Vagina (tissue), 2 donors: ENCODE data around the gene ZPBP2. TPM values are rescaled to one million over a fixed set of nuclear protein-coding genes. Genes with fewer than 3 reads are reported as not detected.

Experiments
- DNase-seq, 2 donors: peaks; one replicate each; pipeline ENCODE4 v3.0.0-alpha.2; 2017; ENCODE audit errors: extremely low spot score in 2 of 2
- H3K27ac ChIP-seq: fragments of 200-600 bp; sonication (generic); one replicate; pipeline ENCODE4 v1.5.1; 2019
- H3K27me3 ChIP-seq: fragments of 200-600 bp; sonication (generic); one replicate; pipeline ENCODE4 v1.5.1; 2019
- H3K36me3 ChIP-seq, 2 donors: fragments of 200-600 bp; sonication (generic); one replicate each; pipeline ENCODE4 v1.5.1; 2017 to 2019
- H3K4me1 ChIP-seq: fragments of 200-600 bp; sonication (generic); one replicate; pipeline ENCODE4 v1.5.1; 2019
- H3K4me3 ChIP-seq, 2 donors: fragments of 200-600 bp; sonication (generic); 1 replicate in 1 of 2; 2 replicates in 1 of 2; pipeline ENCODE4 v1.5.1; 2016 to 2019
- H3K9me3 ChIP-seq: fragments of 200-600 bp; sonication (generic); one replicate; pipeline ENCODE4 v1.5.1; 2019
- CTCF ChIP-seq, 3 experiments: fragments of 450-650 bp in 2 of 3; fragments of 200-600 bp in 1 of 3; sonication (generic) in 1 of 3; IDR thresholded peaks; one replicate each; pipeline ENCODE4 v1.5.1; 2017 to 2019; ENCODE audit warnings: antibody characterized with exemption in 3 of 3, mild to moderate bottlenecking in 2 of 3, moderate library complexity in 2 of 3
- POLR2A ChIP-seq, 2 donors: fragments of 450-650 bp; IDR thresholded peaks; one replicate each; pipeline ENCODE4 v1.6.1; 2017; ENCODE audit warnings: antibody characterized with exemption in 2 of 2, mild to moderate bottlenecking in 2 of 2, moderate library complexity in 2 of 2
- POLR2AphosphoS5 ChIP-seq, 2 donors: sonication (generic); formaldehyde crosslinking; IDR thresholded peaks; one replicate each; pipeline ENCODE4 v1.9.0; 2017; ENCODE audit warnings: antibody characterized with exemption in 2 of 2, mild to moderate bottlenecking in 2 of 2, low read depth in 1 of 2; ENCODE audit not compliant: insufficient read depth in 1 of 2
- intact Hi-C: fragments of 100-400 bp; cut with DNase I; formaldehyde crosslinking; loops from one replicate; pipeline ENCODE4 v1.15.1; 2023
- total RNA-seq: library from RNA; depleted of rRNA; stranded (reverse); fragments of >200 nt; gene quantifications from one replicate; pipeline ENCODE4 v1.2.3, GENCODE V29; 2016

Gene ZPBP2
- total RNA-seq, 1 donor from 2014 or later = not detected

- Histone ChIP-seq H3K27ac (no peak overlapping the region), H3K36me3 (no peaks in the 10 kb centered on the region), H3K27me3 (peaks cover 6% of the 10 kb centered on the region), H3K9me3 (no peaks in the 10 kb centered on the region), H3K4me1 (peaks cover 8% of the 10 kb centered on the region), H3K4me3 (no peak overlapping the region)
- TF ChIP-seq POLR2AphosphoS5 (IDR thresholded peaks at IDR 0.05; ENCODE audit: insufficient read depth in 1 of 2, low read depth in 1 of 2) (no peak), CTCF (IDR thresholded peaks at IDR 0.05) (no peak), POLR2A (IDR thresholded peaks at IDR 0.05) (no peak)
- no peak for DNase-seq
- intact Hi-C loops = no loop called here
These were observed 1.8 kb upstream of the ZPBP2 start for GRCh38 chr17:39866013-39866730.

GRCh38 chr17:39867084-39867879, 720 bp upstream of the ZPBP2 start:
- H3K4me1 ChIP-seq = peaks cover 8% of the 10 kb centered on the region
- intact Hi-C loops = no loop called here
- no peak overlapping the region for H3K4me3 ChIP-seq
- no peak for DNase-seq
- H3K27ac ChIP-seq = no peak overlapping the region
- no peaks in the 10 kb centered on the region for H3K9me3 ChIP-seq
- TF ChIP-seq POLR2AphosphoS5 (IDR thresholded peaks at IDR 0.05; ENCODE audit: insufficient read depth in 1 of 2, low read depth in 1 of 2) = no peak
- TF ChIP-seq CTCF (IDR thresholded peaks at IDR 0.05) = no peak
- TF ChIP-seq POLR2A (IDR thresholded peaks at IDR 0.05) = no peak
- H3K27me3 ChIP-seq = peaks cover 6% of the 10 kb centered on the region
- no peaks in the 10 kb centered on the region for H3K36me3 ChIP-seq

- DNase-seq = no peak
- TF ChIP-seq CTCF (IDR thresholded peaks at IDR 0.05) = no peak
- TF ChIP-seq POLR2A (IDR thresholded peaks at IDR 0.05) = no peak
- no peak for TF ChIP-seq POLR2AphosphoS5 (IDR thresholded peaks at IDR 0.05; ENCODE audit: insufficient read depth in 1 of 2, low read depth in 1 of 2)
- Histone ChIP-seq H3K27me3 (peaks cover 6% of the 10 kb centered on the region), H3K9me3 (no peaks in the 10 kb centered on the region), H3K36me3 (no peaks in the 10 kb centered on the region), H3K27ac (no peak overlapping the region), H3K4me3 (no peak overlapping the region), H3K4me1 (peaks cover 8% of the 10 kb centered on the region)
- intact Hi-C loops = loop anchor here (2.0 kb wide), 1 partner anchor 70 kb away; no protein-coding TSS in a partner anchor
These were observed 546 bp downstream of the ZPBP2 start for GRCh38 chr17:39868554-39868942.

GRCh38 chr17:39870776-39871175, 2.8 kb downstream of the ZPBP2 start:
- Histone ChIP-seq H3K27me3 (no peaks in the 10 kb centered on the region), H3K27ac (no peak overlapping the region), H3K4me1 (no peaks in the 10 kb centered on the region), H3K4me3 (no peak overlapping the region), H3K36me3 (no peaks in the 10 kb centered on the region), H3K9me3 (no peaks in the 10 kb centered on the region)
- no peak for DNase-seq
- intact Hi-C loops = no loop called here
- TF ChIP-seq POLR2AphosphoS5 (IDR thresholded peaks at IDR 0.05; ENCODE audit: insufficient read depth in 1 of 2, low read depth in 1 of 2) (no peak), POLR2A (IDR thresholded peaks at IDR 0.05) (no peak), CTCF (IDR thresholded peaks at IDR 0.05) (no peak)

GRCh38 chr17:39871801-39872200, 3.8 kb downstream of the ZPBP2 start:
- intact Hi-C loops = no loop called here
- H3K36me3 ChIP-seq = no peaks in the 10 kb centered on the region
- H3K9me3 ChIP-seq = no peaks in the 10 kb centered on the region
- DNase-seq = no peak
- TF ChIP-seq CTCF (IDR thresholded peaks at IDR 0.05) = no peak
- TF ChIP-seq POLR2A (IDR thresholded peaks at IDR 0.05) = no peak
- no peak for TF ChIP-seq POLR2AphosphoS5 (IDR thresholded peaks at IDR 0.05; ENCODE audit: insufficient read depth in 1 of 2, low read depth in 1 of 2)
- H3K27ac ChIP-seq = no peak overlapping the region
- H3K27me3 ChIP-seq = no peaks in the 10 kb centered on the region
- no peaks in the 10 kb centered on the region for H3K4me1 ChIP-seq
- H3K4me3 ChIP-seq = no peak overlapping the region
